OCI-LY1 (cell line): ENCODE measurements around the gene CCL17.
"Not testable (repeated sequence)": the region's sequence is repeated elsewhere in the genome, so short reads cannot be mapped to it uniquely, and the experiment has no call there.

Source experiments
- H2AFZ ChIP-seq: fragments of 200-600 bp; sonication (generic), shearing (Covaris generic); 2 replicates; pipeline ENCODE4 v1.6.0; 2014; ENCODE audit warnings: antibody characterized with exemption, mild to moderate bottlenecking, low read length
- H3F3A ChIP-seq: fragments of 200-600 bp; sonication (generic), shearing (Covaris generic); 2 replicates; pipeline ENCODE4 v1.6.0; 2014; ENCODE audit warnings: mild to moderate bottlenecking, antibody characterized with exemption, low read length, moderate library complexity; ENCODE audit not compliant: insufficient read depth
- H3K27ac ChIP-seq: fragments of 200-600 bp; sonication (generic); 2 replicates; pipeline ENCODE4 v1.5.1; 2014; ENCODE audit warnings: low read length, mixed run types, mild to moderate bottlenecking, low read depth; ENCODE audit not compliant: poor library complexity, severe bottlenecking
- H3K27me3 ChIP-seq: fragments of 200-600 bp; sonication (generic); 2 replicates; pipeline ENCODE4 v1.6.0; 2014; ENCODE audit warnings: antibody characterized with exemption, mild to moderate bottlenecking, low read length, moderate library complexity; ENCODE audit not compliant: insufficient read depth
- H3K36me3 ChIP-seq: fragments of 200-600 bp; sonication (generic); 2 replicates; pipeline ENCODE4 v1.6.1; 2014; ENCODE audit warnings: mild to moderate bottlenecking, antibody characterized with exemption, low read length, moderate library complexity, mixed read lengths; ENCODE audit not compliant: insufficient read depth
- H3K4me1 ChIP-seq: fragments of 200-600 bp; sonication (generic); 2 replicates; pipeline ENCODE4 v1.5.1; 2014; ENCODE audit warnings: mild to moderate bottlenecking, low read length, moderate library complexity; ENCODE audit not compliant: insufficient read depth, severe bottlenecking
- H3K4me2 ChIP-seq: fragments of 200-600 bp; sonication (generic), shearing (Covaris generic); 2 replicates; pipeline ENCODE4 v1.6.1; 2014; ENCODE audit warnings: low read length
- H3K4me3 ChIP-seq: fragments of 200-600 bp; sonication (generic); 2 replicates; pipeline ENCODE4 v1.5.1; 2014; ENCODE audit warnings: low read length, low read depth, mild to moderate bottlenecking, mixed read lengths; ENCODE audit not compliant: poor library complexity, severe bottlenecking
- H3K79me2 ChIP-seq: fragments of 200-600 bp; shearing (Covaris generic); 2 replicates; pipeline ENCODE4 v1.6.1; 2016; ENCODE audit warnings: mixed run types, low read length, mixed read lengths; ENCODE audit not compliant: insufficient read depth
- H3K9ac ChIP-seq: fragments of 200-600 bp; sonication (generic), shearing (Covaris generic); 2 replicates; pipeline ENCODE4 v1.6.1; 2014; ENCODE audit warnings: mild to moderate bottlenecking, low read length, mixed read lengths
- H3K9me2 ChIP-seq: fragments of 200-600 bp; sonication (generic), shearing (Covaris generic); 2 replicates; pipeline ENCODE4 v1.6.1; 2014; ENCODE audit warnings: low read depth, mild to moderate bottlenecking, low read length, mixed read lengths
- H3K9me3 ChIP-seq: fragments of 200-600 bp; shearing (Covaris generic); 2 replicates; pipeline ENCODE4 v1.6.1; 2014; ENCODE audit warnings: low read length, mixed read lengths
- H4K20me1 ChIP-seq: fragments of 200-600 bp; sonication (generic), shearing (Covaris generic); 2 replicates; pipeline ENCODE4 v1.6.0; 2016; ENCODE audit warnings: mild to moderate bottlenecking, low read length; ENCODE audit not compliant: insufficient read depth
- EZH2 ChIP-seq: fragments of 200-600 bp; sonication (generic), shearing (Covaris generic); IDR thresholded peaks from 2 replicates; pipeline ENCODE4 v1.8.0; 2017; ENCODE audit warnings: borderline replicate concordance, mixed run types, mild to moderate bottlenecking, antibody characterized with exemption, low read length, moderate library complexity, mixed read lengths
- TF ChIP-seq, protein P1 (sequence below): fragments of 200-600 bp; sonication (generic), shearing (Covaris generic); IDR thresholded peaks from 2 replicates; pipeline ENCODE4 v1.5.1; 2017; ENCODE audit warnings: mild to moderate bottlenecking, antibody characterized with exemption, low read length, moderate library complexity, mixed read lengths

CCL17 gene

GRCh38 chr16:57372372-57373116, 32.0 kb upstream of the CCL17 start, which contains the start of gene CX3CL1:
Gene CX3CL1 (plus strand): TSS chr16:57372490. CDS start chr16:57372569, 79 bp downstream.
- peaks cover 15% of the 10 kb centered on the region for H3K27me3 ChIP-seq
- H3F3A ChIP-seq, result no peaks in the 10 kb centered on the region
- H2AFZ ChIP-seq, result no peak within 1 kb of the TSS
- TF ChIP-seq EZH2, result no peak
- TF ChIP-seq, protein P1, sequence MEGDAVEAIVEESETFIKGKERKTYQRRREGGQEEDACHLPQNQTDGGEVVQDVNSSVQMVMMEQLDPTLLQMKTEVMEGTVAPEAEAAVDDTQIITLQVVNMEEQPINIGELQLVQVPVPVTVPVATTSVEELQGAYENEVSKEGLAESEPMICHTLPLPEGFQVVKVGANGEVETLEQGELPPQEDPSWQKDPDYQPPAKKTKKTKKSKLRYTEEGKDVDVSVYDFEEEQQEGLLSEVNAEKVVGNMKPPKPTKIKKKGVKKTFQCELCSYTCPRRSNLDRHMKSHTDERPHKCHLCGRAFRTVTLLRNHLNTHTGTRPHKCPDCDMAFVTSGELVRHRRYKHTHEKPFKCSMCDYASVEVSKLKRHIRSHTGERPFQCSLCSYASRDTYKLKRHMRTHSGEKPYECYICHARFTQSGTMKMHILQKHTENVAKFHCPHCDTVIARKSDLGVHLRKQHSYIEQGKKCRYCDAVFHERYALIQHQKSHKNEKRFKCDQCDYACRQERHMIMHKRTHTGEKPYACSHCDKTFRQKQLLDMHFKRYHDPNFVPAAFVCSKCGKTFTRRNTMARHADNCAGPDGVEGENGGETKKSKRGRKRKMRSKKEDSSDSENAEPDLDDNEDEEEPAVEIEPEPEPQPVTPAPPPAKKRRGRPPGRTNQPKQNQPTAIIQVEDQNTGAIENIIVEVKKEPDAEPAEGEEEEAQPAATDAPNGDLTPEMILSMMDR, result no peak
- H3K9me3 ChIP-seq, result no peaks in the 10 kb centered on the region
- H3K27ac ChIP-seq, result no peak within 1 kb of the TSS
- H3K4me2 ChIP-seq, result no peak within 1 kb of the TSS
- no peak within 1 kb of the TSS for H3K9ac ChIP-seq
- no peaks in the 10 kb centered on the region for H3K4me1 ChIP-seq
- no peaks in the 10 kb centered on the region for H3K9me2 ChIP-seq
- H3K79me2 ChIP-seq, result no peaks in the 10 kb centered on the region
- no peak within 1 kb of the TSS for H3K4me3 ChIP-seq
- H4K20me1 ChIP-seq, result no peaks in the 10 kb centered on the region
- H3K36me3 ChIP-seq, result no peaks in the 10 kb centered on the region

GRCh38 chr16:57373117-57373947, 31.2 kb upstream of the CCL17 start:
- H3K79me2 ChIP-seq, result no peaks in the 10 kb centered on the region
- H2AFZ ChIP-seq, result no peak overlapping the region
- no peaks in the 10 kb centered on the region for H3K36me3 ChIP-seq
- no peaks in the 10 kb centered on the region for H3K9me3 ChIP-seq
- H3K27ac ChIP-seq, result no peak overlapping the region
- H3K9me2 ChIP-seq, result no peaks in the 10 kb centered on the region
- TF ChIP-seq EZH2, result no peak
- TF ChIP-seq, protein P1, result no peak
- no peaks in the 10 kb centered on the region for H3F3A ChIP-seq
- no peak overlapping the region for H3K4me2 ChIP-seq
- H4K20me1 ChIP-seq, result no peaks in the 10 kb centered on the region
- H3K9ac ChIP-seq, result no peak overlapping the region
- peaks cover 15% of the 10 kb centered on the region for H3K27me3 ChIP-seq
- no peaks in the 10 kb centered on the region for H3K4me1 ChIP-seq
- no peak overlapping the region for H3K4me3 ChIP-seq

GRCh38 chr16:57374067-57374534, 30.5 kb upstream of the CCL17 start:
- no peak overlapping the region for H3K9ac ChIP-seq
- no peaks in the 10 kb centered on the region for H3K9me3 ChIP-seq
- no peak overlapping the region for H3K4me3 ChIP-seq
- H3K27me3 ChIP-seq, result peaks cover 15% of the 10 kb centered on the region
- H3K79me2 ChIP-seq, result no peaks in the 10 kb centered on the region
- no peaks in the 10 kb centered on the region for H3K9me2 ChIP-seq
- no peak overlapping the region for H3K27ac ChIP-seq
- no peak overlapping the region for H3K4me2 ChIP-seq
- H3F3A ChIP-seq, result no peaks in the 10 kb centered on the region
- H4K20me1 ChIP-seq, result no peaks in the 10 kb centered on the region
- no peaks in the 10 kb centered on the region for H3K36me3 ChIP-seq
- H3K4me1 ChIP-seq, result no peaks in the 10 kb centered on the region
- no peak overlapping the region for H2AFZ ChIP-seq
- TF ChIP-seq, protein P1, result no peak
- no peak for TF ChIP-seq EZH2

DNA sequence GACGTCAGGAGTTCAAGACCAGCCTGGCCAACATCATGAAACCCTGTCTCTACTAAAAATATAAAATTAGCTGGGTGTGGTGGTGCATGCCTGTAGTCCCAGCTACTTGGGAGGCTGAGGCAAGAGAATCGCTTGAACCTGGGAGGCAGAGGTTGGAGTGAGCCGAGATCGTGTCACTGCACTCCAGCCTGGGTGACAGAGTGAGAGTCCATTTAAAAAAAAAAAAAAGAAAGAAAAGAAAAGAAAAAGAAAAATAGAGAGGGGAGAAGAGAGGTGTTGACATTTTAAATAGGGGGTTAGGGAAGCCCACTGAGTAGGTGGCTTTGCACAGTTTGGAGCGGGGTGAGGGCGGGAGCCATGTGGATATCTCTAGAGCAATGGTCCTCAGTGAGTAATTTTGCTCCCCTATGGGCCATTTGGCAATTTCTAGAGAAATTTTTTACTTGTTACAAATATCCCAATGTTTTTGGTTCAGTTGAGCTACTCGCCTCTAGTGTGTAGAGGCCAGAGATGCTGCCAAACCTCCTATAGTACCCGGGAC, 29.6 kb upstream of the CCL17 start:
- H3K27ac ChIP-seq, H2AFZ ChIP-seq, H3F3A ChIP-seq, H3K9me2 ChIP-seq, H3K36me3 ChIP-seq, H4K20me1 ChIP-seq, H3K4me2 ChIP-seq, H3K4me1 ChIP-seq, H3K9ac ChIP-seq, H3K4me3 ChIP-seq, H3K9me3 ChIP-seq, H3K79me2 ChIP-seq: not testable (repeated sequence)
- peaks cover 15% of the 10 kb centered on the region for H3K27me3 ChIP-seq
